SK-N-SH (cell line): ENCODE measurements around the gene TCF19. TPM values are rescaled to one million over a fixed set of nuclear protein-coding genes. Genes with fewer than 3 reads are reported as not detected.

Source experiments
- CTCF ChIA-PET: fragments of 300-600, 350-600 bp; formaldehyde crosslinking; extraction: SDS; loops from one replicate; lab custom pipeline; 2021; lab: Yijun Ruan, JAX
- POLR2A ChIA-PET: fragments of 350-600 bp; sonication (Branson Sonifier 250); formaldehyde crosslinking; extraction: SDS; loops from one replicate; lab custom pipeline; 2020; ENCODE audit warnings: antibody characterized with exemption, inconsistent platforms; lab: Yijun Ruan, JAX
- DNase-seq: peaks from one replicate; pipeline ENCODE4 v3.0.0; 2012
- H2AFZ ChIP-seq: fragments of 200-600 bp; sonication (generic); 2 replicates; pipeline ENCODE4 v1.8.1; 2016; ENCODE audit warnings: antibody characterized with exemption, mild to moderate bottlenecking, low read depth
- H3F3A ChIP-seq: fragments of 200-600 bp; sonication (generic); replicated peaks from 2 replicates; pipeline ENCODE3; 2016; ENCODE audit warnings: antibody characterized with exemption, mild to moderate bottlenecking; ENCODE audit not compliant: insufficient read depth
- H3K27ac ChIP-seq, 2 experiments: fragments of 200-500 bp in 1 of 2; fragments of 200-600 bp in 1 of 2; sonication (Bioruptor generic) in 1 of 2; sonication (generic), shearing (Covaris generic) in 1 of 2; 2 replicates each; pipeline versions ENCODE4 v1.5.1 to v1.6.1; 2014 to 2016; ENCODE audit warnings: low read depth in 2 of 2, inconsistent platforms in 1 of 2, low read length in 1 of 2, mild to moderate bottlenecking in 1 of 2, mixed read lengths in 1 of 2
- H3K27me3 ChIP-seq: fragments of 200-600 bp; sonication (generic), shearing (Covaris generic); 2 replicates; pipeline ENCODE4 v1.6.1; 2016; ENCODE audit warnings: mixed run types; ENCODE audit not compliant: insufficient read depth
- H3K36me3 ChIP-seq, 2 experiments: fragments of 200-500 bp in 1 of 2; fragments of 200-600 bp in 1 of 2; sonication (Bioruptor generic) in 1 of 2; sonication (generic) in 1 of 2; replicated peaks in 1 of 2; 2 replicates each; pipeline versions ENCODE3 to v1.5.1; 2014 to 2016; ENCODE audit warnings: low read length in 1 of 2, mild to moderate bottlenecking in 1 of 2; ENCODE audit not compliant: insufficient read depth in 2 of 2, control insufficient read depth in 1 of 2
- H3K4me1 ChIP-seq, 2 experiments: fragments of 200-500 bp in 1 of 2; fragments of 200-600 bp in 1 of 2; sonication (Bioruptor generic) in 1 of 2; sonication (generic), shearing (Covaris generic) in 1 of 2; 2 replicates each; pipeline versions ENCODE4 v1.5.1 to v1.6.1; 2014 to 2016; ENCODE audit warnings: low read depth in 1 of 2, low read length in 1 of 2, mixed run types in 1 of 2; ENCODE audit not compliant: insufficient read depth in 2 of 2, control insufficient read depth in 1 of 2
- H3K4me2 ChIP-seq: fragments of 200-600 bp; sonication (generic), shearing (Covaris generic); 2 replicates; pipeline ENCODE4 v1.6.1; 2017; ENCODE audit warnings: mixed run types
- H3K4me3 ChIP-seq, 2 experiments: fragments of 200-500 bp in 1 of 2; fragments of 200-600 bp in 1 of 2; sonication (Bioruptor generic) in 1 of 2; sonication (generic), shearing (Covaris generic) in 1 of 2; 2 replicates each; pipeline versions ENCODE4 v1.5.1 to v1.8.1; 2014 to 2016; ENCODE audit warnings: low read depth in 2 of 2, inconsistent platforms in 1 of 2, low read length in 1 of 2, mild to moderate bottlenecking in 1 of 2, mixed read lengths in 1 of 2, moderate library complexity in 1 of 2
- H3K79me2 ChIP-seq: fragments of 200-600 bp; sonication (generic); 2 replicates; pipeline ENCODE4 v1.8.1; 2017; ENCODE audit warnings: mild to moderate bottlenecking; ENCODE audit not compliant: insufficient read depth
- H3K9ac ChIP-seq: fragments of 200-600 bp; sonication (generic); 2 replicates; pipeline ENCODE4 v1.6.1; 2017; ENCODE audit warnings: mixed run types
- H3K9me2 ChIP-seq: fragments of 200-600 bp; sonication (generic); 2 replicates; pipeline ENCODE4 v1.6.1; 2017; ENCODE audit warnings: mixed run types
- H3K9me3 ChIP-seq: fragments of 200-600 bp; sonication (generic); 2 replicates; pipeline ENCODE4 v1.6.1; 2017; ENCODE audit warnings: mixed run types, mild to moderate bottlenecking, moderate library complexity
- H4K20me1 ChIP-seq: fragments of 200-600 bp; sonication (generic); 2 replicates; pipeline ENCODE4 v1.6.1; 2017; ENCODE audit warnings: mild to moderate bottlenecking, mixed run types; ENCODE audit not compliant: insufficient read depth
- CHD2 ChIP-seq: fragments of 150-350 bp; IDR thresholded peaks from 2 replicates; pipeline ENCODE4 v1.6.1; 2018; ENCODE audit warnings: low read length; ENCODE audit not compliant: partially characterized antibody
- FOSL2 ChIP-seq: IDR thresholded peaks from 2 replicates; pipeline ENCODE4 v1.4.0; 2012; ENCODE audit warnings: low read depth, mild to moderate bottlenecking, moderate library complexity, borderline replicate concordance
- FOXJ3 ChIP-seq: sonication (generic); formaldehyde crosslinking; IDR thresholded peaks from 2 replicates; pipeline ENCODE4 v1.5.1; 2020; ENCODE audit warnings: mild to moderate bottlenecking, missing genetic modification reagents
- GATA2 ChIP-seq: sonication (generic); formaldehyde crosslinking; IDR thresholded peaks from 2 replicates; pipeline ENCODE4 v1.5.0; 2020; ENCODE audit warnings: mild to moderate bottlenecking, missing genetic modification reagents
- JUND ChIP-seq: IDR thresholded peaks from 2 replicates; pipeline ENCODE4 v1.4.0; 2012
- MEF2A ChIP-seq: IDR thresholded peaks from 2 replicates; pipeline ENCODE4 v1.4.0; 2012; ENCODE audit warnings: low read depth, borderline replicate concordance
- MXI1 ChIP-seq: IDR thresholded peaks from 2 replicates; pipeline ENCODE4 v1.6.1; 2012; ENCODE audit warnings: mild to moderate bottlenecking, low read depth, low read length, improper control_type of control experiment
- NRF1 ChIP-seq: IDR thresholded peaks from 2 replicates; pipeline ENCODE4 v1.6.1; 2012; ENCODE audit warnings: low read depth, mild to moderate bottlenecking, low read length
- POLR2AphosphoS5 ChIP-seq: IDR thresholded peaks from 2 replicates; pipeline ENCODE4 v1.6.1; 2012; ENCODE audit warnings: low read depth, low read length
- RFX5 ChIP-seq: IDR thresholded peaks from 2 replicates; pipeline ENCODE4 v1.6.1; 2012; ENCODE audit warnings: mild to moderate bottlenecking, improper control_type of control experiment, low read length
- SIN3A ChIP-seq: IDR thresholded peaks from 2 replicates; pipeline ENCODE4 v1.6.1; 2012; ENCODE audit warnings: low read depth, mild to moderate bottlenecking, low read length, moderate library complexity, borderline replicate concordance
- SMC3 ChIP-seq: IDR thresholded peaks from 2 replicates; pipeline ENCODE4 v1.6.1; 2012; ENCODE audit warnings: low read depth, low read length, improper control_type of control experiment
- TEAD4 ChIP-seq: IDR thresholded peaks from 2 replicates; pipeline ENCODE4 v1.4.0; 2012; ENCODE audit warnings: mild to moderate bottlenecking, borderline replicate concordance; ENCODE audit not compliant: insufficient read depth
- USF1 ChIP-seq: IDR thresholded peaks from 2 replicates; pipeline ENCODE4 v1.4.0; 2012; ENCODE audit warnings: low read depth, borderline replicate concordance
- YY1 ChIP-seq: IDR thresholded peaks from 2 replicates; pipeline ENCODE4 v1.4.0; 2012; ENCODE audit warnings: low read depth, mild to moderate bottlenecking
- WGBS: methylation state at CpG from one replicate; pipeline ENCODE4 v1.1.6; 2017; ENCODE audit warnings: low lambda C conversion rate; 5-methylcytosine and 5-hydroxymethylcytosine counted together
- polyA plus RNA-seq, 3 experiments: library from polyadenylated mRNA; depleted of rRNA; stranded (reverse); fragments of >200 nt; gene quantifications; 2 replicates each; pipeline ENCODE4 v1.2.3, GENCODE V29; 2012
- TF ChIP-seq, protein P1 (sequence below): fragments of 150-350 bp; IDR thresholded peaks from 2 replicates; pipeline ENCODE4 v1.6.1; 2017; ENCODE audit warnings: antibody characterized with exemption, low read length, low read depth, borderline replicate concordance
- TF ChIP-seq, protein P2 (sequence below): IDR thresholded peaks from 2 replicates; pipeline ENCODE4 v1.4.0; 2012; ENCODE audit warnings: low read depth, borderline replicate concordance
- TF ChIP-seq, protein P3 (sequence below): fragments of 200-600 bp; sonication (generic); IDR thresholded peaks from 2 replicates; pipeline ENCODE4 v1.6.1; 2017; ENCODE audit warnings: antibody characterized with exemption, mild to moderate bottlenecking, moderate library complexity
- TF ChIP-seq, protein P4 (sequence below): IDR thresholded peaks from 2 replicates; pipeline ENCODE4 v1.4.0; 2012; ENCODE audit warnings: low read depth

The TCF19 gene
- polyA plus RNA-seq, 1 of the 3 experiments (the other 2 are of a cell fraction) = 9.3 TPM

- CTCF ChIA-PET = interaction anchor here (0.6 to 4.8 kb wide), 17 partner anchors 8 to 285 kb away, joined by 3 to 21 read pairs (median 4); partner anchors contain the start of genes C6orf15, PSORS1C1 and PSORS1C2
- POLR2A ChIA-PET = no interaction called here
- no peaks in the 10 kb centered on the region for H3K9me2 ChIP-seq
Observed at GRCh38 chr6:31129130-31129529, 29.3 kb upstream of the TCF19 start.

More at GRCh38 chr6:31129130-31129529, 29.3 kb upstream of the TCF19 start:
- Histone ChIP-seq H3K9me3 (no peaks in the 10 kb centered on the region), H3K4me1 (peaks cover 0 to 5% of the 10 kb centered on the region in 2 experiments; a peak in 1 of 4 replicates), H3K36me3 (no peaks in the 10 kb centered on the region), H3K4me3 (no peak overlapping the region), H3K9ac (no peak overlapping the region), H4K20me1 (no peaks in the 10 kb centered on the region), H3K4me2 (no peak overlapping the region), H3K27ac (no peak overlapping the region), H2AFZ (no peak overlapping the region), H3F3A (no peaks in the 10 kb centered on the region), H3K27me3 (no peaks in the 10 kb centered on the region), H3K79me2 (no peaks in the 10 kb centered on the region)
- no peak for TF ChIP-seq CHD2
- TF ChIP-seq SIN3A = no peak
- TF ChIP-seq YY1 = no peak
- TF ChIP-seq RFX5 = no peak
- TF ChIP-seq FOSL2 = no peak
- no peak for TF ChIP-seq JUND
- no peak for TF ChIP-seq SMC3
- no peak for TF ChIP-seq TEAD4
- TF ChIP-seq, protein P1, sequence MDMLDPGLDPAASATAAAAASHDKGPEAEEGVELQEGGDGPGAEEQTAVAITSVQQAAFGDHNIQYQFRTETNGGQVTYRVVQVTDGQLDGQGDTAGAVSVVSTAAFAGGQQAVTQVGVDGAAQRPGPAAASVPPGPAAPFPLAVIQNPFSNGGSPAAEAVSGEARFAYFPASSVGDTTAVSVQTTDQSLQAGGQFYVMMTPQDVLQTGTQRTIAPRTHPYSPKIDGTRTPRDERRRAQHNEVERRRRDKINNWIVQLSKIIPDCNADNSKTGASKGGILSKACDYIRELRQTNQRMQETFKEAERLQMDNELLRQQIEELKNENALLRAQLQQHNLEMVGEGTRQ = no peak
- no peak for TF ChIP-seq GATA2 (CRISPR knock-in tag)
- no peak for TF ChIP-seq FOXJ3
- TF ChIP-seq, protein P2, sequence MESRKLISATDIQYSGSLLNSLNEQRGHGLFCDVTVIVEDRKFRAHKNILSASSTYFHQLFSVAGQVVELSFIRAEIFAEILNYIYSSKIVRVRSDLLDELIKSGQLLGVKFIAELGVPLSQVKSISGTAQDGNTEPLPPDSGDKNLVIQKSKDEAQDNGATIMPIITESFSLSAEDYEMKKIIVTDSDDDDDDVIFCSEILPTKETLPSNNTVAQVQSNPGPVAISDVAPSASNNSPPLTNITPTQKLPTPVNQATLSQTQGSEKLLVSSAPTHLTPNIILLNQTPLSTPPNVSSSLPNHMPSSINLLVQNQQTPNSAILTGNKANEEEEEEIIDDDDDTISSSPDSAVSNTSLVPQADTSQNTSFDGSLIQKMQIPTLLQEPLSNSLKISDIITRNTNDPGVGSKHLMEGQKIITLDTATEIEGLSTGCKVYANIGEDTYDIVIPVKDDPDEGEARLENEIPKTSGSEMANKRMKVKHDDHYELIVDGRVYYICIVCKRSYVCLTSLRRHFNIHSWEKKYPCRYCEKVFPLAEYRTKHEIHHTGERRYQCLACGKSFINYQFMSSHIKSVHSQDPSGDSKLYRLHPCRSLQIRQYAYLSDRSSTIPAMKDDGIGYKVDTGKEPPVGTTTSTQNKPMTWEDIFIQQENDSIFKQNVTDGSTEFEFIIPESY = no peak
- no peak for TF ChIP-seq POLR2AphosphoS5
- no peak for TF ChIP-seq USF1
- TF ChIP-seq, protein P3, sequence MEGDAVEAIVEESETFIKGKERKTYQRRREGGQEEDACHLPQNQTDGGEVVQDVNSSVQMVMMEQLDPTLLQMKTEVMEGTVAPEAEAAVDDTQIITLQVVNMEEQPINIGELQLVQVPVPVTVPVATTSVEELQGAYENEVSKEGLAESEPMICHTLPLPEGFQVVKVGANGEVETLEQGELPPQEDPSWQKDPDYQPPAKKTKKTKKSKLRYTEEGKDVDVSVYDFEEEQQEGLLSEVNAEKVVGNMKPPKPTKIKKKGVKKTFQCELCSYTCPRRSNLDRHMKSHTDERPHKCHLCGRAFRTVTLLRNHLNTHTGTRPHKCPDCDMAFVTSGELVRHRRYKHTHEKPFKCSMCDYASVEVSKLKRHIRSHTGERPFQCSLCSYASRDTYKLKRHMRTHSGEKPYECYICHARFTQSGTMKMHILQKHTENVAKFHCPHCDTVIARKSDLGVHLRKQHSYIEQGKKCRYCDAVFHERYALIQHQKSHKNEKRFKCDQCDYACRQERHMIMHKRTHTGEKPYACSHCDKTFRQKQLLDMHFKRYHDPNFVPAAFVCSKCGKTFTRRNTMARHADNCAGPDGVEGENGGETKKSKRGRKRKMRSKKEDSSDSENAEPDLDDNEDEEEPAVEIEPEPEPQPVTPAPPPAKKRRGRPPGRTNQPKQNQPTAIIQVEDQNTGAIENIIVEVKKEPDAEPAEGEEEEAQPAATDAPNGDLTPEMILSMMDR = no peak
- TF ChIP-seq MXI1 = no peak
- TF ChIP-seq NRF1 = no peak
- TF ChIP-seq MEF2A = no peak
- TF ChIP-seq, protein P4, sequence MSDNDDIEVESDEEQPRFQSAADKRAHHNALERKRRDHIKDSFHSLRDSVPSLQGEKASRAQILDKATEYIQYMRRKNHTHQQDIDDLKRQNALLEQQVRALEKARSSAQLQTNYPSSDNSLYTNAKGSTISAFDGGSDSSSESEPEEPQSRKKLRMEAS = no peak
- 28% methylated on average over 4 of the region's 4 CpGs for WGBS
- no peak for DNase-seq
